H1 (cell line): Measurements from ENCODE around the gene FAAH. TPM values are rescaled to one million over a fixed set of nuclear protein-coding genes. Genes with fewer than 3 reads are reported as not detected.
A peak's percentile ranks its signal among the peaks of the same experiment; 100 is the strongest.

ENCODE experiments used
- CTCF ChIA-PET: fragments of 300-600 bp; sonication (Branson Sonifier 250); formaldehyde crosslinking; loops from one replicate; lab custom pipeline; 2021; ENCODE audit not compliant: partially characterized antibody; lab: Charles Lee
- POLR2A ChIA-PET: fragments of 300-600 bp; sonication (Branson Sonifier 250); formaldehyde crosslinking; loops from one replicate; lab custom pipeline; 2021; ENCODE audit warnings: inconsistent platforms; ENCODE audit not compliant: partially characterized antibody; lab: Charles Lee
- DNase-seq, 2 experiments: peaks; one replicate each; pipeline versions ENCODE4 v3.0.0 to v3.0.0-alpha.2; 2010 to 2022; ENCODE audit warnings: low spot score in 2 of 2, low read depth in 1 of 2, mixed read lengths in 1 of 2
- FAIRE-seq: peaks from 2 replicates; lab custom pipeline; 2011; peaks lifted over from hg19 to GRCh38; lab: Jason Lieb, UNC
- H2AFZ ChIP-seq: 2 replicates; pipeline ENCODE4 v1.8.1; 2012; ENCODE audit warnings: low read length, inconsistent platforms
- H2AK5ac ChIP-seq: 2 replicates; pipeline ENCODE4 v1.6.1; 2013; ENCODE audit warnings: low read depth, low read length
- H2BK120ac ChIP-seq: replicated peaks from 2 replicates; pipeline ENCODE3; 2013; ENCODE audit warnings: low read depth, low read length, inconsistent platforms
- H2BK12ac ChIP-seq: 2 replicates; pipeline ENCODE4 v1.6.1; 2013; ENCODE audit warnings: low read depth, low read length
- H2BK15ac ChIP-seq: 2 replicates; pipeline ENCODE4 v1.6.1; 2013; ENCODE audit warnings: low read length
- H2BK20ac ChIP-seq: 2 replicates; pipeline ENCODE4 v1.6.1; 2013; ENCODE audit warnings: low read length
- H2BK5ac ChIP-seq: 2 replicates; pipeline ENCODE4 v1.6.1; 2013; ENCODE audit warnings: low read depth, low read length
- H3K14ac ChIP-seq: 2 replicates; pipeline ENCODE4 v1.6.1; 2013; ENCODE audit warnings: inconsistent platforms; ENCODE audit not compliant: insufficient read length
- H3K18ac ChIP-seq: 2 replicates; pipeline ENCODE4 v1.6.1; 2013; ENCODE audit warnings: low read length; ENCODE audit errors: extremely low read depth
- H3K23ac ChIP-seq: 2 replicates; pipeline ENCODE4 v1.6.1; 2013; ENCODE audit warnings: inconsistent platforms; ENCODE audit not compliant: insufficient read length
- H3K23me2 ChIP-seq: 2 replicates; pipeline ENCODE4 v1.6.1; 2013; ENCODE audit warnings: low read depth, low read length
- H3K27ac ChIP-seq: 2 replicates; pipeline ENCODE4 v1.6.1; 2011; ENCODE audit warnings: low read depth, low read length, inconsistent platforms
- H3K27me3 ChIP-seq, 4 experiments: replicated peaks in 1 of 4; 1 replicate in 1 of 4; 2 replicates in 3 of 4; pipeline versions ENCODE4 v1.6.1 to v1.8.1; 2011 to 2013; ENCODE audit warnings: low read length in 3 of 4, mild to moderate bottlenecking in 3 of 4, inconsistent platforms in 2 of 4, mixed read lengths in 2 of 4, moderate library complexity in 1 of 4; ENCODE audit not compliant: control insufficient read depth in 3 of 4, insufficient read depth in 3 of 4; ENCODE audit errors: extremely low read depth in 1 of 4
- H3K36me3 ChIP-seq, 4 experiments: 2 replicates each; pipeline versions ENCODE4 v1.6.1 to v1.8.1; 2011 to 2013; ENCODE audit warnings: mild to moderate bottlenecking in 4 of 4, low read length in 3 of 4, moderate library complexity in 2 of 4, control low read depth in 1 of 4, inconsistent platforms in 1 of 4; ENCODE audit not compliant: insufficient read depth in 4 of 4, control insufficient read depth in 2 of 4
- H3K4ac ChIP-seq: replicated peaks from 2 replicates; pipeline ENCODE3; 2013; ENCODE audit warnings: low read length, low read depth, mixed read lengths, inconsistent platforms; ENCODE audit not compliant: insufficient read length
- H3K4me1 ChIP-seq, 4 experiments: replicated peaks in 1 of 4; 1 replicate in 1 of 4; 2 replicates in 3 of 4; pipeline versions ENCODE4 v1.6.1 to v1.8.1; 2011 to 2013; ENCODE audit warnings: low read length in 3 of 4, inconsistent platforms in 2 of 4, mixed read lengths in 1 of 4; ENCODE audit not compliant: insufficient read depth in 4 of 4, control insufficient read depth in 3 of 4
- H3K4me2 ChIP-seq, 2 experiments: 2 replicates each; pipeline versions ENCODE4 v1.6.1 to v1.8.1; 2011 to 2013; ENCODE audit warnings: low read depth in 2 of 2, low read length in 2 of 2, control low read depth in 1 of 2, inconsistent platforms in 1 of 2, mild to moderate bottlenecking in 1 of 2; ENCODE audit not compliant: insufficient read depth in 1 of 2
- H3K4me3 ChIP-seq, 4 experiments: fragments of 200-600, 300-600 bp in 1 of 4; sonication (generic), shearing (Covaris generic), sonication (Bioruptor Twin) in 1 of 4; 2 replicates each; pipeline versions ENCODE4 v1.5.1 to v1.8.1; 2011 to 2016; ENCODE audit warnings: low read length in 4 of 4, low read depth in 3 of 4, control low read depth in 2 of 4, inconsistent platforms in 2 of 4, mild to moderate bottlenecking in 2 of 4, mixed read lengths in 1 of 4, moderate library complexity in 1 of 4; ENCODE audit not compliant: insufficient read depth in 2 of 4; ENCODE audit errors: extremely low read depth in 1 of 4
- H3K56ac ChIP-seq: replicated peaks from 2 replicates; pipeline ENCODE3; 2013; ENCODE audit warnings: low read depth, mild to moderate bottlenecking, mixed read lengths, low read length, inconsistent platforms; ENCODE audit not compliant: insufficient read length
- H3K79me1 ChIP-seq: 2 replicates; pipeline ENCODE4 v1.6.1; 2013; ENCODE audit warnings: low read depth, low read length, control low read depth
- H3K79me2 ChIP-seq, 2 experiments: 2 replicates each; pipeline versions ENCODE4 v1.6.1 to v1.8.1; 2012 to 2013; ENCODE audit warnings: low read length in 2 of 2, mild to moderate bottlenecking in 2 of 2, inconsistent platforms in 1 of 2; ENCODE audit not compliant: insufficient read depth in 2 of 2, control insufficient read depth in 1 of 2
- H3K9ac ChIP-seq, 4 experiments: replicated peaks in 1 of 4; 1 replicate in 1 of 4; 2 replicates in 3 of 4; pipeline versions ENCODE4 v1.6.1 to v1.8.1; 2011 to 2013; ENCODE audit warnings: low read depth in 3 of 4, low read length in 3 of 4, control low read depth in 2 of 4, mild to moderate bottlenecking in 2 of 4, moderate library complexity in 2 of 4, inconsistent platforms in 1 of 4; ENCODE audit errors: extremely low read depth in 1 of 4
- H3K9me3 ChIP-seq, 2 experiments: 2 replicates each; pipeline versions ENCODE4 v1.6.1 to v1.8.1; 2012 to 2013; ENCODE audit warnings: mild to moderate bottlenecking in 2 of 2, moderate library complexity in 2 of 2, control low read depth in 1 of 2, inconsistent platforms in 1 of 2, low read depth in 1 of 2, low read length in 1 of 2, mixed read lengths in 1 of 2; ENCODE audit not compliant: insufficient read depth in 2 of 2
- H4K20me1 ChIP-seq, 2 experiments: replicated peaks in 1 of 2; 2 replicates each; pipeline versions ENCODE3 to v1.8.1; 2011 to 2013; ENCODE audit warnings: inconsistent platforms in 2 of 2, low read length in 2 of 2, mild to moderate bottlenecking in 1 of 2; ENCODE audit not compliant: insufficient read depth in 2 of 2, control insufficient read depth in 1 of 2
- H4K5ac ChIP-seq: 2 replicates; pipeline ENCODE4 v1.6.1; 2013; ENCODE audit warnings: low read length, low read depth, mixed read lengths, inconsistent platforms; ENCODE audit not compliant: insufficient read length
- H4K8ac ChIP-seq: 2 replicates; pipeline ENCODE4 v1.8.0; 2013; ENCODE audit warnings: mild to moderate bottlenecking, moderate library complexity, low read length, inconsistent platforms; ENCODE audit not compliant: insufficient read depth; ENCODE audit errors: extremely low read depth
- H4K91ac ChIP-seq: replicated peaks from 2 replicates; pipeline ENCODE3; 2013; ENCODE audit warnings: low read length, mixed read lengths, inconsistent platforms; ENCODE audit not compliant: insufficient read length
- SAP30 ChIP-seq: fragments of 300-600 bp; sonication (generic); IDR thresholded peaks from 2 replicates; pipeline ENCODE4 v1.7.1; 2012; ENCODE audit warnings: low read length, moderate library complexity, mild to moderate bottlenecking, inconsistent platforms; ENCODE audit not compliant: insufficient read depth, insufficient replicate concordance
- USF2 ChIP-seq: IDR thresholded peaks from 2 replicates; pipeline ENCODE4 v1.6.1; 2011; ENCODE audit warnings: low read length, improper control_type of control experiment
- WGBS, 2 experiments: shearing (Covaris generic) in 1 of 2; methylation state at CpG; one replicate each; pipeline versions ENCODE4 v1.1.6 to v1.1.7; 2013 to 2015; ENCODE audit warnings: low lambda C conversion rate in 2 of 2, mixed read lengths in 2 of 2, inconsistent platforms in 1 of 2, low coverage in 1 of 2, missing lambda C conversion rate in 1 of 2; ENCODE audit not compliant: insufficient replicate concordance in 2 of 2, insufficient coverage in 1 of 2, insufficient read length in 1 of 2; ENCODE audit errors: extremely low coverage in 1 of 2, missing lambda C conversion rate in 1 of 2; 5-methylcytosine and 5-hydroxymethylcytosine counted together
- polyA plus RNA-seq, 7 experiments: library from polyadenylated mRNA; depleted of rRNA in 3 of 7; stranded (reverse) in 5 of 7; unstranded in 2 of 7; fragments of >200 nt in 5 of 7; fragments of 200-250 nt in 2 of 7; gene quantifications; 1 replicate in 5 of 7; 2 replicates in 1 of 7; 4 replicates in 1 of 7; pipeline versions ENCODE4 v1.2.1 to v1.2.3, GENCODE V29; 2011 to 2013; ENCODE audit warnings: missing spikeins in 2 of 7, mixed read lengths in 2 of 7
- total RNA-seq: library from RNA; stranded (reverse); fragmentation: NEBNext Ultra II Directional; extraction: Animal tissue kit (Norgen Biotek cat#: 25700); gene quantifications from 2 replicates; pipeline ENCODE4 v1.2.1, GENCODE V29; 2021

Gene FAAH
- total and polyA plus RNA-seq, 2 of the 8 experiments (the other 6 are each of a cell fraction or from before 2014, with no cell fraction given) = 41.2 to 47.3 TPM

GRCh38 chr1:46370214-46370633 lies 23.9 kb upstream of the FAAH start:
- Histone ChIP-seq H3K56ac (no peak overlapping the region), H4K8ac (no peak overlapping the region), H3K4me3 (no peak overlapping the region), H3K79me2 (no peaks in the 10 kb centered on the region), H2AK5ac (no peak overlapping the region), H2BK15ac (no peak overlapping the region), H4K91ac (no peak overlapping the region), H3K9me3 (no peaks in the 10 kb centered on the region), H2BK12ac (no peak overlapping the region), H3K23me2 (no peaks in the 10 kb centered on the region), H2AFZ (no peak overlapping the region), H3K18ac (no peak overlapping the region), H3K4me2 (no peak overlapping the region), H2BK5ac (0 out of 2 replicates have a peak overlapping the region, but pooled peaks have one; percentile 4), H4K20me1 (no peaks in the 10 kb centered on the region), H2BK20ac (no peak overlapping the region), H3K4ac (no peak overlapping the region), H3K27ac (no peak overlapping the region; the same call in 1 of the 2 replicates), H3K4me1 (no peaks in the 10 kb centered on the region), H3K9ac (no peak overlapping the region), H3K36me3 (peaks cover 0 to 13% (median 1%) of the 10 kb centered on the region in 4 experiments; a peak in 4 of 8 replicates), H3K27me3 (no peaks in the 10 kb centered on the region), H3K23ac (no peak overlapping the region), H3K14ac (no peak overlapping the region), H2BK120ac (no peak overlapping the region), H3K79me1 (no peaks in the 10 kb centered on the region), H4K5ac (no peak overlapping the region)
- 84% methylated on average over 3 of the region's 3 CpGs; no CpG with 5 or more reads in 1 of the 2 experiments for WGBS, 2 experiments
- DNase-seq (no peak), FAIRE-seq (no peak)
- ChIA-PET CTCF (interaction anchor here (1.1 kb wide), 1 partner anchor 1019 kb away, joined by 3 read pairs; no protein-coding TSS in a partner anchor), POLR2A (interaction anchor here (0.8 to 1.5 kb wide), 3 partner anchors 8 to 29 kb away, joined by 3 read pairs; no protein-coding TSS in a partner anchor)
- no peak for TF ChIP-seq SAP30
- 0 out of 2 replicates have a peak, but pooled peaks have one; percentile 23 for TF ChIP-seq USF2
